ENCODE results near the gene SLC22A23.

SLC22A23 gene

DNA sequence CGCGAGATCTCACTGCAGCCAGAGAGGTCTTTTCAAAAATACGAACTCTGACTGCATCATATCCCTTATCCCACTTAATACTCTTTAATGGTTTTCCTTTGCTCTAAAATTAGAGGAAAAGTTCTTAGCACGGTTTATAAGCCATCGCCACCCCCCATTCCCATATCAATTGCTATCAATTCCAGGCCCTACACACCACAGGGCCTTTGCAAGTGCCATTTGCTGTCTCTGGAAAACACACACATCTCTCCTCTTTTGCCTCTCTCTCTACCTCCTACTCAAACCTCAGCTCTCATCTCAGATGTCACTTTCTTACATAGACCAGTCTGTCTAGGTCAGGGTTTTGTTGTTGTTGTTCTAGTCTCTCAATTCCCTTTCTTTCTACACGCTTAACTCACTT is 9.8 kb downstream of the SLC22A23 start:
- TF ChIP-seq EP300 (IDR thresholded peaks at IDR 0.05; ENCODE audit: borderline replicate concordance) (no peak), TCF12 (IDR thresholded peaks at IDR 0.05; ENCODE audit: low read depth) (no peak), EGR1 (IDR thresholded peaks at IDR 0.05) (no peak), ZBTB7A (IDR thresholded peaks at IDR 0.05; ENCODE audit: low read depth) (no peak), NFIC (IDR thresholded peaks at IDR 0.05) (no peak), CREB1 (IDR thresholded peaks at IDR 0.05; ENCODE audit: low read depth) (no peak), TEAD4 (IDR thresholded peaks at IDR 0.05) (no peak), TAF1 (IDR thresholded peaks at IDR 0.05; ENCODE audit: low read depth) (no peak), YY1 (IDR thresholded peaks at IDR 0.05; ENCODE audit: low read depth) (no peak), FOXM1 (IDR thresholded peaks at IDR 0.05; ENCODE audit: borderline replicate concordance, low read depth) (no peak), CEBPB (IDR thresholded peaks at IDR 0.05) (no peak), RAD21 (IDR thresholded peaks at IDR 0.05; ENCODE audit: low read depth) (no peak)
- TF ChIP-seq, protein P1, sequence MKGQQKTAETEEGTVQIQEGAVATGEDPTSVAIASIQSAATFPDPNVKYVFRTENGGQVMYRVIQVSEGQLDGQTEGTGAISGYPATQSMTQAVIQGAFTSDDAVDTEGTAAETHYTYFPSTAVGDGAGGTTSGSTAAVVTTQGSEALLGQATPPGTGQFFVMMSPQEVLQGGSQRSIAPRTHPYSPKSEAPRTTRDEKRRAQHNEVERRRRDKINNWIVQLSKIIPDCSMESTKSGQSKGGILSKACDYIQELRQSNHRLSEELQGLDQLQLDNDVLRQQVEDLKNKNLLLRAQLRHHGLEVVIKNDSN (IDR thresholded peaks at IDR 0.05), result no peak
- TF ChIP-seq, protein P2, sequence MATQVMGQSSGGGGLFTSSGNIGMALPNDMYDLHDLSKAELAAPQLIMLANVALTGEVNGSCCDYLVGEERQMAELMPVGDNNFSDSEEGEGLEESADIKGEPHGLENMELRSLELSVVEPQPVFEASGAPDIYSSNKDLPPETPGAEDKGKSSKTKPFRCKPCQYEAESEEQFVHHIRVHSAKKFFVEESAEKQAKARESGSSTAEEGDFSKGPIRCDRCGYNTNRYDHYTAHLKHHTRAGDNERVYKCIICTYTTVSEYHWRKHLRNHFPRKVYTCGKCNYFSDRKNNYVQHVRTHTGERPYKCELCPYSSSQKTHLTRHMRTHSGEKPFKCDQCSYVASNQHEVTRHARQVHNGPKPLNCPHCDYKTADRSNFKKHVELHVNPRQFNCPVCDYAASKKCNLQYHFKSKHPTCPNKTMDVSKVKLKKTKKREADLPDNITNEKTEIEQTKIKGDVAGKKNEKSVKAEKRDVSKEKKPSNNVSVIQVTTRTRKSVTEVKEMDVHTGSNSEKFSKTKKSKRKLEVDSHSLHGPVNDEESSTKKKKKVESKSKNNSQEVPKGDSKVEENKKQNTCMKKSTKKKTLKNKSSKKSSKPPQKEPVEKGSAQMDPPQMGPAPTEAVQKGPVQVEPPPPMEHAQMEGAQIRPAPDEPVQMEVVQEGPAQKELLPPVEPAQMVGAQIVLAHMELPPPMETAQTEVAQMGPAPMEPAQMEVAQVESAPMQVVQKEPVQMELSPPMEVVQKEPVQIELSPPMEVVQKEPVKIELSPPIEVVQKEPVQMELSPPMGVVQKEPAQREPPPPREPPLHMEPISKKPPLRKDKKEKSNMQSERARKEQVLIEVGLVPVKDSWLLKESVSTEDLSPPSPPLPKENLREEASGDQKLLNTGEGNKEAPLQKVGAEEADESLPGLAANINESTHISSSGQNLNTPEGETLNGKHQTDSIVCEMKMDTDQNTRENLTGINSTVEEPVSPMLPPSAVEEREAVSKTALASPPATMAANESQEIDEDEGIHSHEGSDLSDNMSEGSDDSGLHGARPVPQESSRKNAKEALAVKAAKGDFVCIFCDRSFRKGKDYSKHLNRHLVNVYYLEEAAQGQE (IDR thresholded peaks at IDR 0.05; ENCODE audit: low read depth), result no peak
- TF ChIP-seq, protein P3, sequence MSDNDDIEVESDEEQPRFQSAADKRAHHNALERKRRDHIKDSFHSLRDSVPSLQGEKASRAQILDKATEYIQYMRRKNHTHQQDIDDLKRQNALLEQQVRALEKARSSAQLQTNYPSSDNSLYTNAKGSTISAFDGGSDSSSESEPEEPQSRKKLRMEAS (IDR thresholded peaks at IDR 0.05), result no peak

DNA sequence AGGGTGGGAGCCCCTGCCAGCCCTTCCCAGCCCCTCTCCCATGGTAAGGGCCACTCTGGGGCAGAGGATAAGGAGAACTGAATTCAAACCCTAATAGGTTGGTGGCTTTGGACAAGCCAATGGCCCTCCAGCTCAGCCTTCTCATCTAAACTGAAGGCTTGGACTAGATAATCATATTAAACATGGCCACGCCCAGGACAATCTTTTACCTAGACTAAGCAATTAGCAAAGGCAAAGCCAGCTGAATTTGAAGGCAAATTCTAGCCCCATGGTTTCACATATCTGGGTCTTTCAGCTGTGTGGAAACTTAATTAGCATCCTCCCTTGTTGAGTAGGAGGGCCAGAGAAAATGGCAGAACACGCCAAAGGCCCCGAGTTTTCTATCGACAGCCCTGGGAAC is 10.7 kb downstream of the SLC22A23 start:
- TF ChIP-seq NFIC (IDR thresholded peaks at IDR 0.05), result no peak
- no peak for TF ChIP-seq EGR1 (IDR thresholded peaks at IDR 0.05)
- no peak for TF ChIP-seq FOXM1 (IDR thresholded peaks at IDR 0.05; ENCODE audit: borderline replicate concordance, low read depth)
- TF ChIP-seq TAF1 (IDR thresholded peaks at IDR 0.05; ENCODE audit: low read depth), result no peak
- TF ChIP-seq TEAD4 (IDR thresholded peaks at IDR 0.05), result no peak
- TF ChIP-seq ZBTB7A (IDR thresholded peaks at IDR 0.05; ENCODE audit: low read depth), result no peak
- no peak for TF ChIP-seq CREB1 (IDR thresholded peaks at IDR 0.05; ENCODE audit: low read depth)
- TF ChIP-seq TCF12 (IDR thresholded peaks at IDR 0.05; ENCODE audit: low read depth), result no peak
- TF ChIP-seq, protein P1 (IDR thresholded peaks at IDR 0.05), result no peak
- TF ChIP-seq, protein P3 (IDR thresholded peaks at IDR 0.05), result no peak
- TF ChIP-seq RAD21 (IDR thresholded peaks at IDR 0.05; ENCODE audit: low read depth), result no peak
- no peak for TF ChIP-seq EP300 (IDR thresholded peaks at IDR 0.05; ENCODE audit: borderline replicate concordance)

DNA sequence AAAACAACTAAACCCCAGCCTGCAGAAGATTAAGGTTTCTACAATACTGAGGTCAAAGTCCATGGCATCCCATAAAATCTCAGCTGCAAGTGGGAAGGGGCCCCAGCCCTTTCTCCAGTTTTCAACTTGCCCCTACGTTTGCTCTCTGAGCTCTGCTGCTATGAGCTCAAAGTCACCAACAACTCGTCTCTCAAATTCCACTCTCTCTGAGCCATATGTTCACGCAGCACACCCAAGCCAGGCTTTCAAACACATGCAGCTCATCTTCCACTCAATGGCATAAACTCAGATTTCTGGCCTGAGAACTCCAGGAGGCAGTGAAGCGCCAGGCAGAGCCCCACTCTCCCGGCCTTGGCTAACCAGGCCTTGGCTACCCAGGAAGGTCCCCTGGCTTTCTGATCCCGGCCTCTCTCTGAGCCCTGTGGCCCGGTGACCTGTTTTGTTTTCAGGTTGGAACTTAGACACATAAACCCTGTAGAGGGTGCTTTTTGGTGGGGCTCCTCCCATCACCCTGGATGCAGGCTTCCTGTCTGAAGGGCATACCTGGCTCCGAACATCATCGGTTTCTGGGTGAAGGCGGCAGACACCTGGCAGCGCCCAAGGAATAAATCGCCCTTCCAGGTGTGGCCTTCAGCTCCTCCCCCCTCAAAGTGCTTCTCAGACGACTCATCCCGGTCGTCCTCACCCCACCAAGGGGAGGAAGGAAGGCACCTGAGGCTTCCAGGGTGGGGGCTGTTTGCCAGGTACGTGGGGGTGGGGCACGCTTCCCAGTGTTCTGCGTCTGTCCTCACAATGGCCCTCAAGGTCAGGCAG is 12.4 kb downstream of the SLC22A23 start:
- no peak for TF ChIP-seq YY1 (IDR thresholded peaks at IDR 0.05; ENCODE audit: low read depth)
- no peak for TF ChIP-seq FOXM1 (IDR thresholded peaks at IDR 0.05; ENCODE audit: borderline replicate concordance, low read depth)
- TF ChIP-seq, protein P1 (IDR thresholded peaks at IDR 0.05), result no peak
- TF ChIP-seq CREB1 (IDR thresholded peaks at IDR 0.05; ENCODE audit: low read depth), result no peak
- TF ChIP-seq TEAD4 (IDR thresholded peaks at IDR 0.05), result no peak
- TF ChIP-seq EGR1 (IDR thresholded peaks at IDR 0.05), result no peak
- TF ChIP-seq TCF12 (IDR thresholded peaks at IDR 0.05; ENCODE audit: low read depth), result no peak
- TF ChIP-seq, protein P3 (IDR thresholded peaks at IDR 0.05), result no peak
- TF ChIP-seq, protein P2 (IDR thresholded peaks at IDR 0.05; ENCODE audit: low read depth), result no peak
- no peak for TF ChIP-seq RAD21 (IDR thresholded peaks at IDR 0.05; ENCODE audit: low read depth)
- TF ChIP-seq ZBTB7A (IDR thresholded peaks at IDR 0.05; ENCODE audit: low read depth), result no peak
- no peak for TF ChIP-seq TAF1 (IDR thresholded peaks at IDR 0.05; ENCODE audit: low read depth)
- TF ChIP-seq NFIC (IDR thresholded peaks at IDR 0.05), result no peak

DNA sequence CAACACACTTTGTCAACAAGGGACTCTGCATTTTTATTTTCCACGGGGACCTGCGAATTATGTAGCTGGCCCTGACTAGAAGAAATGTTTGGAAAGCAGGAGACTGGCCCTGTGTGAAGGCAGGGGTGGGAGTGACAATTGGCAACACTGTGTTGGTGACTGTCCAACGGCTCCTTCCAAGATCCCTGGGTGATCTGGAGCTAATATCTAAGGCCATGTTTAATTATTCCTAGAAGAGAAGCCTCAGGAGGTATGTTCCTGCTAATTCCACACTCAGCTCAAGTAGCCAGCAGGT is 13.7 kb downstream of the SLC22A23 start:
- no peak for TF ChIP-seq CREB1 (IDR thresholded peaks at IDR 0.05; ENCODE audit: low read depth)
- no peak for TF ChIP-seq EGR1 (IDR thresholded peaks at IDR 0.05)
- TF ChIP-seq, protein P1 (IDR thresholded peaks at IDR 0.05), result no peak
- TF ChIP-seq TCF12 (IDR thresholded peaks at IDR 0.05; ENCODE audit: low read depth), result no peak
- no peak for TF ChIP-seq EP300 (IDR thresholded peaks at IDR 0.05; ENCODE audit: borderline replicate concordance)
- TF ChIP-seq, protein P2 (IDR thresholded peaks at IDR 0.05; ENCODE audit: low read depth), result no peak
- TF ChIP-seq, protein P3 (IDR thresholded peaks at IDR 0.05), result no peak
